IMR-90 (cell line): ENCODE measurements around the gene ZNF831. TPM values are rescaled to one million over a fixed set of nuclear protein-coding genes. Genes with fewer than 3 reads are reported as not detected.

Experiments used
- ATAC-seq: fragments of 200-7000 bp; cut with Tn5 transposase; 2 replicates; pipeline ENCODE4 v1.9.1; 2020; ENCODE audit warnings: low read depth, mild to moderate bottlenecking, moderate library complexity
- BruUV-seq: library from RNA; stranded (reverse); fragments of 400-500 nt; replicated peaks from 2 replicates; lab custom pipeline; 2021; lab: Mats Ljungman, UMichigan
- CTCF ChIA-PET: fragments of 300-600 bp; formaldehyde crosslinking; extraction: SDS; loops from one replicate; lab custom pipeline; 2021; ENCODE audit warnings: antibody characterized with exemption; lab: Yijun Ruan, JAX
- POLR2A ChIA-PET: fragments of 300-600 bp; sonication (Branson Sonifier 250); formaldehyde crosslinking; loops from one replicate; lab custom pipeline; 2022; ENCODE audit warnings: antibody characterized with exemption; ENCODE audit not compliant: unreplicated experiment; lab: Charles Lee
- DNase-seq: peaks from one replicate; pipeline ENCODE4 v3.0.0; 2013
- H2AFZ ChIP-seq: replicated peaks from 2 replicates; pipeline ENCODE3; 2013; ENCODE audit warnings: low read length, mild to moderate bottlenecking; ENCODE audit not compliant: poor library complexity
- H2AK5ac ChIP-seq: 2 replicates; pipeline ENCODE4 v1.6.1; 2013; ENCODE audit warnings: low read depth, low read length, inconsistent platforms
- H2AK9ac ChIP-seq: replicated peaks from 2 replicates; pipeline ENCODE3; 2013; ENCODE audit warnings: mild to moderate bottlenecking, low read depth, low read length, moderate library complexity; ENCODE audit not compliant: poor library complexity
- H2BK120ac ChIP-seq: 2 replicates; pipeline ENCODE4 v1.6.1; 2013; ENCODE audit warnings: low read depth, low read length, inconsistent platforms
- H2BK15ac ChIP-seq: 3 replicates; pipeline ENCODE4 v1.6.1; 2013; ENCODE audit warnings: low read depth, low read length, inconsistent platforms
- H2BK20ac ChIP-seq: 2 replicates; pipeline ENCODE4 v1.6.1; 2013; ENCODE audit warnings: low read depth, mild to moderate bottlenecking, inconsistent platforms, low read length, moderate library complexity
- H2BK5ac ChIP-seq: 2 replicates; pipeline ENCODE4 v1.6.1; 2013; ENCODE audit warnings: mild to moderate bottlenecking, low read depth, low read length, inconsistent platforms; ENCODE audit not compliant: poor library complexity, severe bottlenecking
- H3K14ac ChIP-seq: replicated peaks from 2 replicates; pipeline ENCODE4 v1.6.1; 2013; ENCODE audit warnings: low read depth, low read length, inconsistent platforms
- H3K18ac ChIP-seq: 2 replicates; pipeline ENCODE4 v1.6.1; 2013; ENCODE audit warnings: low read depth, low read length, control low read depth
- H3K23ac ChIP-seq: 2 replicates; pipeline ENCODE4 v1.6.1; 2013; ENCODE audit warnings: low read depth, low read length, inconsistent platforms
- H3K27ac ChIP-seq: 2 replicates; pipeline ENCODE4 v1.5.1; 2013; ENCODE audit warnings: mild to moderate bottlenecking, control low read depth, low read length; ENCODE audit not compliant: insufficient read depth
- H3K27me3 ChIP-seq: 2 replicates; pipeline ENCODE4 v1.6.1; 2013; ENCODE audit warnings: low read length; ENCODE audit not compliant: control insufficient read depth, insufficient read depth
- H3K36me3 ChIP-seq: 2 replicates; pipeline ENCODE4 v1.6.1; 2013; ENCODE audit warnings: low read length, mixed read lengths; ENCODE audit not compliant: control insufficient read depth, insufficient read depth
- H3K4ac ChIP-seq: 2 replicates; pipeline ENCODE4 v1.6.1; 2013; ENCODE audit warnings: low read depth, low read length, inconsistent platforms
- H3K4me1 ChIP-seq: 2 replicates; pipeline ENCODE4 v1.6.1; 2013; ENCODE audit warnings: low read length, mixed read lengths; ENCODE audit not compliant: control insufficient read depth, insufficient read depth
- H3K4me2 ChIP-seq: 2 replicates; pipeline ENCODE4 v1.6.1; 2013; ENCODE audit warnings: low read depth, mild to moderate bottlenecking, control low read depth, low read length, moderate library complexity
- H3K4me3 ChIP-seq: 2 replicates; pipeline ENCODE4 v1.5.1; 2013; ENCODE audit warnings: low read depth, mild to moderate bottlenecking, control low read depth, low read length, moderate library complexity; ENCODE audit not compliant: insufficient read depth
- H3K56ac ChIP-seq: 2 replicates; pipeline ENCODE4 v1.6.1; 2013; ENCODE audit warnings: low read length, inconsistent platforms; ENCODE audit not compliant: insufficient read depth; ENCODE audit errors: extremely low read depth
- H3K79me1 ChIP-seq, 2 experiments: 2 replicates each; pipeline ENCODE4 v1.6.1; 2013; ENCODE audit warnings: low read length in 2 of 2, inconsistent platforms in 1 of 2, low read depth in 1 of 2
- H3K9ac ChIP-seq: 2 replicates; pipeline ENCODE4 v1.6.1; 2013; ENCODE audit warnings: low read depth, low read length, control low read depth
- H3K9me1 ChIP-seq: 2 replicates; pipeline ENCODE4 v1.6.1; 2013; ENCODE audit warnings: low read length, inconsistent platforms; ENCODE audit not compliant: insufficient read depth
- H3K9me3 ChIP-seq: 2 replicates; pipeline ENCODE4 v1.6.1; 2013; ENCODE audit warnings: low read length; ENCODE audit not compliant: control insufficient read depth, insufficient read depth
- H4K20me1 ChIP-seq: 2 replicates; pipeline ENCODE4 v1.6.1; 2013; ENCODE audit warnings: low read length, inconsistent platforms; ENCODE audit not compliant: insufficient read depth
- H4K5ac ChIP-seq: 2 replicates; pipeline ENCODE4 v1.6.1; 2013; ENCODE audit warnings: mild to moderate bottlenecking, low read depth, low read length, control low read depth
- H4K8ac ChIP-seq, 2 experiments: 2 replicates each; pipeline ENCODE4 v1.6.1; 2013; ENCODE audit warnings: low read depth in 2 of 2, low read length in 2 of 2, control low read depth in 1 of 2, inconsistent platforms in 1 of 2
- H4K91ac ChIP-seq: 2 replicates; pipeline ENCODE4 v1.6.1; 2013; ENCODE audit warnings: low read depth, low read length, inconsistent platforms; ENCODE audit not compliant: insufficient read depth
- BHLHE40 ChIP-seq: fragments of 150-350 bp; IDR thresholded peaks from 2 replicates; pipeline ENCODE4 v1.6.1; 2016; ENCODE audit warnings: mild to moderate bottlenecking, low read depth, low read length
- CEBPB ChIP-seq: IDR thresholded peaks from 2 replicates; pipeline ENCODE4 v1.6.1; 2012; ENCODE audit warnings: low read depth, low read length, improper control_type of control experiment
- CHD1 ChIP-seq: IDR thresholded peaks from 2 replicates; pipeline ENCODE4 v1.6.1; 2012; ENCODE audit warnings: low read depth, low read length, improper control_type of control experiment
- FOS ChIP-seq: fragments of 150-350 bp; IDR thresholded peaks from 2 replicates; pipeline ENCODE4 v1.6.1; 2016; ENCODE audit warnings: low read depth, low read length
- MAFK ChIP-seq: IDR thresholded peaks from 2 replicates; pipeline ENCODE4 v1.6.1; 2012; ENCODE audit warnings: low read depth, low read length, improper control_type of control experiment
- MAZ ChIP-seq: IDR thresholded peaks from 2 replicates; pipeline ENCODE4 v1.6.1; 2012; ENCODE audit warnings: low read depth, mild to moderate bottlenecking, low read length, improper control_type of control experiment, moderate library complexity, borderline replicate concordance
- MXI1 ChIP-seq: IDR thresholded peaks from 2 replicates; pipeline ENCODE4 v1.6.1; 2012; ENCODE audit warnings: low read depth, mild to moderate bottlenecking, low read length, moderate library complexity, borderline replicate concordance
- NFE2L2 ChIP-seq: fragments of 150-350 bp; IDR thresholded peaks from 2 replicates; pipeline ENCODE4 v1.6.1; 2016; ENCODE audit warnings: low read depth, mild to moderate bottlenecking, low read length
- POLR2A ChIP-seq: IDR thresholded peaks from 2 replicates; pipeline ENCODE4 v1.6.1; 2012; ENCODE audit warnings: mild to moderate bottlenecking, low read depth, low read length
- RAD21 ChIP-seq: IDR thresholded peaks from 2 replicates; pipeline ENCODE4 v1.6.1; 2012; ENCODE audit warnings: low read length, improper control_type of control experiment
- RCOR1 ChIP-seq: IDR thresholded peaks from 2 replicates; pipeline ENCODE4 v1.6.1; 2012; ENCODE audit warnings: mild to moderate bottlenecking, low read length, improper control_type of control experiment; ENCODE audit not compliant: insufficient replicate concordance
- RFX5 ChIP-seq: IDR thresholded peaks from 2 replicates; pipeline ENCODE4 v1.8.0; 2012; ENCODE audit warnings: low read depth, mild to moderate bottlenecking, low read length, moderate library complexity
- SMC3 ChIP-seq: fragments of 150-350 bp; IDR thresholded peaks from 2 replicates; pipeline ENCODE4 v1.6.1; 2016; ENCODE audit warnings: low read depth, mild to moderate bottlenecking, antibody characterized with exemption, low read length, moderate library complexity
- WGBS, 2 experiments: methylation state at CpG; one replicate each; pipeline versions ENCODE4 v1.1.5 to v1.1.7; 2013; ENCODE audit warnings: missing lambda C conversion rate in 2 of 2; ENCODE audit not compliant: insufficient read length in 1 of 2; ENCODE audit errors: extremely low coverage in 2 of 2; 5-methylcytosine and 5-hydroxymethylcytosine counted together
- dilution Hi-C: fragments of 300-500 bp; cut with HindIII; formaldehyde crosslinking; loops from one replicate; pipeline ENCODE4 v1.14.3; 2018; ENCODE audit warnings: low sequenced_read_pairs; ENCODE audit not compliant: unreplicated experiment
- in situ Hi-C: fragments of 300-500 bp; cut with MboI; formaldehyde crosslinking; loops from 3 replicates; pipeline ENCODE4 v1.14.3; 2019; ENCODE audit warnings: low sequenced_read_pairs, inconsistent platforms, mixed read lengths
- intact Hi-C: fragments of 100-400 bp; cut with micrococcal nuclease; formaldehyde crosslinking; loops from 2 replicates; pipeline ENCODE4 v1.10.0; 2022
- polyA plus RNA-seq, 3 experiments: library from polyadenylated mRNA; depleted of rRNA; stranded (reverse); fragments of >200 nt; gene quantifications; 2 replicates each; pipeline ENCODE4 v1.2.3, GENCODE V29; 2012; ENCODE audit warnings: low replicate concordance in 1 of 3
- total RNA-seq: library from RNA; depleted of rRNA; stranded (reverse); fragments of >200 nt; gene quantifications from 2 replicates; pipeline ENCODE4 v1.2.3, GENCODE V29; 2012
- TF ChIP-seq, protein P1 (sequence below): conservative IDR thresholded peaks from 2 replicates; pipeline ENCODE4 v1.5.1; 2012; ENCODE audit warnings: mild to moderate bottlenecking, low read depth, low read length, improper control_type of control experiment
- TF ChIP-seq, protein P2 (sequence below): fragments of 150-350 bp; IDR thresholded peaks from 2 replicates; pipeline ENCODE4 v1.6.1; 2016; ENCODE audit warnings: low read depth, mild to moderate bottlenecking, low read length, moderate library complexity, borderline replicate concordance
- TF ChIP-seq, protein P3 (sequence below): fragments of 150-350 bp; IDR thresholded peaks from 2 replicates; pipeline ENCODE4 v1.6.1; 2017; ENCODE audit warnings: mild to moderate bottlenecking, antibody characterized with exemption, low read length, low read depth

Gene ZNF831
- total and polyA plus RNA-seq, 2 of the 4 experiments (the other 2 are of a cell fraction) = not detected

DNA sequence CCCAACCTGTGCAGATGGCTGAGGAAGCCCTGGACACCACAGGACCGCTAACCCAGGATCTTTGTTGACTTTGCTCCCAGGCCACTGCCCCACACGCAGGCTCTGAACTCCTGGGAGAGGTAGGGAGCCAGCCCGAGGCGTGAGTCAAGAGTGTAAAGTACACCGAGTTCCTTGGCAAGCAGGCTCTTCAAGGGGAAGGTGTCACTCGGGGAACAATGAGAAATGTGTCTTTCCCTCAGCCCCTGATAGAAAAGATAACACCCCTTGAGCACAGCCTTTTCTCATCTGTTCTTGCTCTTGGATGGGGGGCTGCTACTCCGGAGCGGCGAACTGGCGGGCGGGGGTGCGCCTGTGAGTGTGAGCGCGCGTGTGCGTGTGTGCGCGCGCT lies 136.3 kb downstream of the ZNF831 start:
- intact Hi-C loops = no loop called here
- no TSS peak for BruUV-seq

More for the DNA sequence above, 136.3 kb downstream of the ZNF831 start:
- no peak overlapping the region for H2BK120ac ChIP-seq
- no peak overlapping the region for H2BK5ac ChIP-seq
- H4K91ac ChIP-seq = no peak overlapping the region
- H3K27me3 ChIP-seq = no peaks in the 10 kb centered on the region; the same call in 1 of the 2 replicates
- POLR2A ChIA-PET = no interaction called here
- H3K9ac ChIP-seq = no peak overlapping the region
- dilution Hi-C loops = no loop called here
- in situ Hi-C loops = no loop called here
- H3K4me3 ChIP-seq = no peak overlapping the region
- H3K18ac ChIP-seq = no peak overlapping the region
- DNase-seq (no peak), ATAC-seq (no peak)
- no peak overlapping the region for H2BK15ac ChIP-seq
- WGBS, 2 experiments = no CpG with 5 or more reads among the region's 19 CpGs
- no peak overlapping the region for H2AK5ac ChIP-seq
- H3K14ac ChIP-seq = no peak overlapping the region
- H3K4me1 ChIP-seq = no peaks in the 10 kb centered on the region
- TF ChIP-seq RAD21 = no peak
- no peak for TF ChIP-seq NFE2L2
- no peak for TF ChIP-seq MAFK
- no peak for TF ChIP-seq FOS
- TF ChIP-seq, protein P1, sequence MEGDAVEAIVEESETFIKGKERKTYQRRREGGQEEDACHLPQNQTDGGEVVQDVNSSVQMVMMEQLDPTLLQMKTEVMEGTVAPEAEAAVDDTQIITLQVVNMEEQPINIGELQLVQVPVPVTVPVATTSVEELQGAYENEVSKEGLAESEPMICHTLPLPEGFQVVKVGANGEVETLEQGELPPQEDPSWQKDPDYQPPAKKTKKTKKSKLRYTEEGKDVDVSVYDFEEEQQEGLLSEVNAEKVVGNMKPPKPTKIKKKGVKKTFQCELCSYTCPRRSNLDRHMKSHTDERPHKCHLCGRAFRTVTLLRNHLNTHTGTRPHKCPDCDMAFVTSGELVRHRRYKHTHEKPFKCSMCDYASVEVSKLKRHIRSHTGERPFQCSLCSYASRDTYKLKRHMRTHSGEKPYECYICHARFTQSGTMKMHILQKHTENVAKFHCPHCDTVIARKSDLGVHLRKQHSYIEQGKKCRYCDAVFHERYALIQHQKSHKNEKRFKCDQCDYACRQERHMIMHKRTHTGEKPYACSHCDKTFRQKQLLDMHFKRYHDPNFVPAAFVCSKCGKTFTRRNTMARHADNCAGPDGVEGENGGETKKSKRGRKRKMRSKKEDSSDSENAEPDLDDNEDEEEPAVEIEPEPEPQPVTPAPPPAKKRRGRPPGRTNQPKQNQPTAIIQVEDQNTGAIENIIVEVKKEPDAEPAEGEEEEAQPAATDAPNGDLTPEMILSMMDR = no peak
- TF ChIP-seq MAZ = no peak
- TF ChIP-seq, protein P2, sequence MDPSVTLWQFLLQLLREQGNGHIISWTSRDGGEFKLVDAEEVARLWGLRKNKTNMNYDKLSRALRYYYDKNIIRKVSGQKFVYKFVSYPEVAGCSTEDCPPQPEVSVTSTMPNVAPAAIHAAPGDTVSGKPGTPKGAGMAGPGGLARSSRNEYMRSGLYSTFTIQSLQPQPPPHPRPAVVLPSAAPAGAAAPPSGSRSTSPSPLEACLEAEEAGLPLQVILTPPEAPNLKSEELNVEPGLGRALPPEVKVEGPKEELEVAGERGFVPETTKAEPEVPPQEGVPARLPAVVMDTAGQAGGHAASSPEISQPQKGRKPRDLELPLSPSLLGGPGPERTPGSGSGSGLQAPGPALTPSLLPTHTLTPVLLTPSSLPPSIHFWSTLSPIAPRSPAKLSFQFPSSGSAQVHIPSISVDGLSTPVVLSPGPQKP = no peak
- TF ChIP-seq SMC3 = no peak
- TF ChIP-seq MXI1 = no peak
- TF ChIP-seq POLR2A = no peak
- no peak for TF ChIP-seq CHD1
- no peak for TF ChIP-seq RFX5
- no peak for TF ChIP-seq RCOR1
- TF ChIP-seq BHLHE40 = no peak
- no peak for TF ChIP-seq CEBPB
- TF ChIP-seq, protein P3, sequence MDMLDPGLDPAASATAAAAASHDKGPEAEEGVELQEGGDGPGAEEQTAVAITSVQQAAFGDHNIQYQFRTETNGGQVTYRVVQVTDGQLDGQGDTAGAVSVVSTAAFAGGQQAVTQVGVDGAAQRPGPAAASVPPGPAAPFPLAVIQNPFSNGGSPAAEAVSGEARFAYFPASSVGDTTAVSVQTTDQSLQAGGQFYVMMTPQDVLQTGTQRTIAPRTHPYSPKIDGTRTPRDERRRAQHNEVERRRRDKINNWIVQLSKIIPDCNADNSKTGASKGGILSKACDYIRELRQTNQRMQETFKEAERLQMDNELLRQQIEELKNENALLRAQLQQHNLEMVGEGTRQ = no peak
- H2BK20ac ChIP-seq = no peak overlapping the region
- no peaks in the 10 kb centered on the region for H3K9me3 ChIP-seq
- no peak overlapping the region for H3K4ac ChIP-seq
- no peak overlapping the region for H4K5ac ChIP-seq
- H3K23ac ChIP-seq = no peak overlapping the region
- H4K20me1 ChIP-seq = no peaks in the 10 kb centered on the region
- no peaks in the 10 kb centered on the region for H3K79me1 ChIP-seq
- no peak overlapping the region for H3K4me2 ChIP-seq
- no peaks in the 10 kb centered on the region for H3K36me3 ChIP-seq
- no peak overlapping the region for H3K56ac ChIP-seq
- no peak overlapping the region for H2AK9ac ChIP-seq
- CTCF ChIA-PET = no interaction called here
- H2AFZ ChIP-seq = no peak overlapping the region
- no peak overlapping the region for H3K27ac ChIP-seq
- no peak overlapping the region for H4K8ac ChIP-seq
- no peaks in the 10 kb centered on the region for H3K9me1 ChIP-seq
